ENCODE data around the gene AGK. TPM values are rescaled to one million over a fixed set of nuclear protein-coding genes. Genes with fewer than 3 reads are reported as not detected.
"Not testable (repeated sequence)": the region's sequence is repeated elsewhere in the genome, so short reads cannot be mapped to it uniquely, and the experiment has no call there.

Gene AGK
- total RNA-seq, 2 experiments from 2014 or later: 35.8 to 37.9 TPM

DNA sequence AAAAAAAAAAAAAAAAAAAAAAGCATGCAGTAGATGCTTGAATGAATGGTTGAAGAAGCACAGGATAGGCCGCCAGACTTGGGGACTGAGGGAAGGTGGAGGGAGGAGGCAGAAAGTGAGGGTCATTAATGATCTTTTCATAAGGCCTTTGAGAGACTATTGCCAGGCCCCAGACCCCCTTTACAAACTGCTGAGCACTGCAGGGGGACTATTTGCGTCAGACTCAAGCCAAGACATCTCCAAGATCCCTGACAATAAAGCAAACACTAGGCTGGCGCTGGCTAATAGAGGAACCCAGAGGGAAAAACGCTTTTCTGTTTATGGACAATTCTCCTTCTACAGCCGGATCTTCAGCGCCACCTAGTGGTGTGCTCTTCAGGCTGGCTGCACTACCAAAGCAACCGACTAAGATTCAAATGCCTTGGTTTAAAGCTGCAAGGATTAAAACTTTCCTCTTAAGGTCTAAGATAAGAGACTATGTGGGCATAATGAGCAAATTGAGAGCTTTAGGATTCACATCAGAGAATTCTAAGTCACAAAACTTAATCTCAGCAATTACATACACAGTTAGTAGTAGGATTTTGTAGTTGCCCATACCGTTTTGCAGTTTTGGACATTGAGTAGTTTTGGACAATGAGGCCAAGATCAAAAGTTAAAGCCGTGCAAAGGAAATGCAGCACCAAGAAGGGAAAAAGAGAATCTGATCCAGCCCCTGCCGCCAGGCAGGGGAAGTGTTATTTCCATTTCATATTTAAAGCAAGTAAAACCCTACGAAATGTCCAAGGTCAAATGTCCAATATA lies 17.9 kb upstream of the AGK start:
- Mint-ChIP-seq H3K4me3 (no peak overlapping the region), H3K36me3 (ENCODE audit: low read depth) (no peaks in the 10 kb centered on the region), H3K4me1 (ENCODE audit: low read depth) (peaks cover 2% of the 10 kb centered on the region), H3K27ac (no peak overlapping the region), H3K9me3 (no peaks in the 10 kb centered on the region), H3K27me3 (ENCODE audit: low read depth) (peaks cover 35% of the 10 kb centered on the region)
- intact Hi-C loops (cut with micrococcal nuclease): loop anchor here (1.0 to 5.0 kb wide), 4 partner anchors 463 to 1015 kb away; partner anchors contain the start of gene MRPS33
- CTCF ChIA-PET: interaction anchor here (0.6 to 2.3 kb wide), 18 partner anchors 8 to 517 kb away, joined by 3 to 12 read pairs (median 4); no protein-coding TSS in a partner anchor
- peak; percentile 76 for DNase-seq

- Mint-ChIP-seq H3K4me3 (no peak overlapping the region), H3K4me1 (ENCODE audit: low read depth) (peaks cover 2% of the 10 kb centered on the region), H3K9me3 (no peaks in the 10 kb centered on the region), H3K27ac (no peak overlapping the region), H3K27me3 (ENCODE audit: low read depth) (peaks cover 29% of the 10 kb centered on the region), H3K36me3 (ENCODE audit: low read depth) (no peaks in the 10 kb centered on the region)
- CTCF ChIA-PET: interaction anchor here (0.7 to 1.0 kb wide), 3 partner anchors 17 to 251 kb away, joined by 3 read pairs; no protein-coding TSS in a partner anchor
- intact Hi-C loops (cut with micrococcal nuclease): loop anchor here (5.0 kb wide), 1 partner anchor 723 kb away; no protein-coding TSS in a partner anchor
- no peak for DNase-seq
Observed at GRCh38 chr7:141534757-141535737, 16.2 kb upstream of the AGK start.

DNA sequence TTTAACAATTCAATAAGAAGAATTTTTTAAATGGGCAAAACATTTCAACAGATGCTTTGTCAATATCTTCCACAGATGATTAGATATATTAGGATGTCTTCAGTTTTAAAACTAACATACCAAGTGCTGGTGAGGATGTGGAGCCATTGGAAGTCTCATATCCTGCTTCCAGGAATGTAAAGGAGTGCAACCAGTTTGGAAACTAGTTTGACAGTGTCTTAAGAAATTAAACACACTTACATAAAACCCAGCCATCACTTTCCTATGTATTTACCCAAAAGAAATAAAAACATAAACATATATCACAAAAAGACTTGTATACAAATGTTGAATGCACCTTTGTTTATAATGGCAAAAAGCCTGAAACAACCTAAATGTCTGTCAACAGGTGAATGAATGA lies 13.3 kb upstream of the AGK start:
- Mint-ChIP-seq H3K9me3 (no peaks in the 10 kb centered on the region), H3K27me3 (ENCODE audit: low read depth) (peaks cover 31% of the 10 kb centered on the region), H3K4me1 (ENCODE audit: low read depth) (peaks cover 2% of the 10 kb centered on the region), H3K36me3 (ENCODE audit: low read depth) (no peaks in the 10 kb centered on the region), H3K27ac (no peak overlapping the region), H3K4me3 (no peak overlapping the region)
- no peak for DNase-seq
- intact Hi-C loops (cut with micrococcal nuclease): no loop called here
- CTCF ChIA-PET: no interaction called here

GRCh38 chr7:141541375-141541774 lies 9.8 kb upstream of the AGK start:
- Mint-ChIP-seq H3K4me3 (no peak overlapping the region), H3K9me3 (no peaks in the 10 kb centered on the region), H3K27me3 (ENCODE audit: low read depth) (peaks cover 16% of the 10 kb centered on the region), H3K4me1 (ENCODE audit: low read depth) (no peaks in the 10 kb centered on the region), H3K27ac (no peak overlapping the region), H3K36me3 (ENCODE audit: low read depth) (no peaks in the 10 kb centered on the region)
- DNase-seq: no peak
- CTCF ChIA-PET: interaction anchor here (0.6 to 1.0 kb wide), 2 partner anchors 8 to 300 kb away, joined by 3 to 6 read pairs; no protein-coding TSS in a partner anchor
- intact Hi-C loops (cut with micrococcal nuclease): no loop called here

GRCh38 chr7:141544831-141545230 lies 6.4 kb upstream of the AGK start:
- no peaks in the 10 kb centered on the region for H3K9me3 Mint-ChIP-seq
- H3K27me3 Mint-ChIP-seq (ENCODE audit: low read depth): peaks cover 4% of the 10 kb centered on the region
- H3K36me3 Mint-ChIP-seq (ENCODE audit: low read depth): peaks cover 2% of the 10 kb centered on the region
- no peak overlapping the region for H3K27ac Mint-ChIP-seq
- no peaks in the 10 kb centered on the region for H3K4me1 Mint-ChIP-seq (ENCODE audit: low read depth)
- CTCF ChIA-PET: no interaction called here
- no peak for DNase-seq
- no peak overlapping the region for H3K4me3 Mint-ChIP-seq
- intact Hi-C loops (cut with micrococcal nuclease): no loop called here

DNA sequence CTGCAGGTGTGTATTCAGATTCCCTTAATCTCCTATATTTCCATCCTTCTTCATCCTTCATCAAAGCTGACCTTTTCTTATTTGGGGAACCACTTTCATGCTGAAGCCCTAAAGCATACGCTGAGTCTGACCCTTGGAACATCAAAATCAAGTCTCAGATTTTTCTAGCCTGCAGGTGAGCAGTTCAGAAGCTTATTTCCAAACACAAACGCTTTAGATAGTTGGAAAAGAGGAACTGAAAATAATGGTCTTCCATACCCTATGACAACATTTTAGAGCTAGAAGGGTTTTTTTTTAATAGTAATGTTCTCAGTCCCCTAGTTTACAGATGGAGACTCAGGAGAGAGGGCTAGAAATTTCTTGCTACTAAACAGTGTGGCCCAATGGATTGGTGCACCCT lies 1.6 kb upstream of the AGK start:
- H3K27ac Mint-ChIP-seq: no peak overlapping the region
- H3K27me3 Mint-ChIP-seq (ENCODE audit: low read depth): no peaks in the 10 kb centered on the region
- CTCF ChIA-PET: interaction anchor here (0.7 to 1.6 kb wide), 2 partner anchors 16 to 425 kb away, joined by 3 to 5 read pairs; no protein-coding TSS in a partner anchor
- DNase-seq: no peak
- peaks cover 26% of the 10 kb centered on the region for H3K4me1 Mint-ChIP-seq (ENCODE audit: low read depth)
- no peak overlapping the region for H3K4me3 Mint-ChIP-seq
- peaks cover 6% of the 10 kb centered on the region for H3K36me3 Mint-ChIP-seq (ENCODE audit: low read depth)
- H3K9me3 Mint-ChIP-seq: no peaks in the 10 kb centered on the region
- intact Hi-C loops (cut with micrococcal nuclease): no loop called here

- Mint-ChIP-seq H3K9me3 (no peaks in the 10 kb centered on the region), H3K27me3 (ENCODE audit: low read depth) (no peaks in the 10 kb centered on the region), H3K36me3 (ENCODE audit: low read depth) (peaks cover 14% of the 10 kb centered on the region), H3K4me1 (ENCODE audit: low read depth) (peaks cover 31% of the 10 kb centered on the region), H3K27ac (peak overlapping the region; percentile 85), H3K4me3 (peak overlapping the region; percentile 86)
- DNase-seq: no peak
- intact Hi-C loops (cut with micrococcal nuclease): loop anchor here (1.0 to 10.0 kb wide), 6 partner anchors 150 to 1254 kb away; partner anchors contain the start of genes MRPS33 and SSBP1
- CTCF ChIA-PET: interaction anchor here (0.7 to 1.6 kb wide), 4 partner anchors 17 to 424 kb away, joined by 3 to 5 read pairs (median 4); no protein-coding TSS in a partner anchor
Observed at GRCh38 chr7:141550386-141551093, 670 bp upstream of the AGK start.

DNA sequence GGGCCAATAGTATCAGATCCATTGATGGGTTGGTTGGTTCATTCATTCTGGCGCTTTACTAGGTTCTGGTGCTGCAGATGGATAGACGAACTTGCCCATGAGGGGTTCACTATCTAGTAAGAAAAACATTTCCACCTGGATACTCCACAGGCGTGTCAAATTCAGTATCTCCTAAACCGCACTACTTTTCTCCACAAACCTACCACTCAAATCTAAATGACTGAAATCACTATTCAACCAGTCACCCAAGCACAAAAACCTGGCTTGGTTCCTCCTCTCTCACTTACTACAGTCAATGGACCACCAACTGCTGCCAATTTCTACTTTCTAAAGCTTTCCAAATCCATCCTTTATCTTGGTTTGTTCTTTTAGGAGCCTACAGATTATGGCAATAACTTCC lies 572 bp downstream of the AGK start:
- no peak for DNase-seq
- peaks cover 39% of the 10 kb centered on the region for H3K4me1 Mint-ChIP-seq (ENCODE audit: low read depth)
- H3K4me3 Mint-ChIP-seq: peak overlapping the region; percentile 86
- intact Hi-C loops (cut with micrococcal nuclease): loop anchor here (1.0 to 10.0 kb wide), 6 partner anchors 149 to 1253 kb away; partner anchors contain the start of genes MRPS33 and SSBP1
- H3K9me3 Mint-ChIP-seq: no peaks in the 10 kb centered on the region
- H3K27ac Mint-ChIP-seq: peak overlapping the region; percentile 54
- CTCF ChIA-PET: interaction anchor here (0.6 to 1.1 kb wide), 2 partner anchors 17 to 20 kb away, joined by 3 read pairs; no protein-coding TSS in a partner anchor
- peaks cover 24% of the 10 kb centered on the region for H3K36me3 Mint-ChIP-seq (ENCODE audit: low read depth)
- no peaks in the 10 kb centered on the region for H3K27me3 Mint-ChIP-seq (ENCODE audit: low read depth)

- CTCF ChIA-PET: no interaction called here
Observed at GRCh38 chr7:141557360-141557759, 6.2 kb downstream of the AGK start.

DNA sequence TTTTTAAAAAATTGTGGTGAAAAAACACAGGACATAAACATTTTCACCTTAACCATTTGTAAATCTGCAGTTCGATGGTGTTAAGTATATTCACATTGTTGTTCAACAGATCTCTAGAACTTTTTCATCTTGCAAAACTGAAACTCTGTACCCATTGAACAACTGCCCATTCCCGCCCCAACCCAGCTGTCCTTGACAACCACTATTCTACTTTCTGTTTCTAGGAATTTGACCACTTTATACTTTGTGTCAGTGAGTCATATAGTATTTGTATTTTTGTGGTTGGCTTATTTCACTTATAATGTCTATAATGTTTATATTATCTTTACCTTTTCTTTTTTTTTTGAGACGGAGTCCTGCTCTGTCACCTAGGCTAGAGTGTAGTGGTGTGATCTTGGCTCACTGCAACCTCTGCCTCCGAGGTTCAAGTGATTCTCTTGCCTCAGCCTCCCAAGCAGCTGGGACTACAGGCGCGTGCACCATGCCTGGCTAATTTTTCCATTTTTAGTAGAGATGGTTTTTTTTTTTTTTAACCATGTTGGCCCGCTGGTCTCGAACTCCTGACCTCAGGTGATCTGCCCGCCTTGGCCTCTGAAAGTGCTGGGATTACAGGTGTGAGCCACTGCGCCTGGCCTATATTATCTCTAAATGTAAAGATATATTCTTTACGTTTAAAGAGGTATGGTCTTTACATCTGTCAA lies 6.8 kb downstream of the AGK start:
- H3K4me3 Mint-ChIP-seq; DNase-seq; H3K27me3 Mint-ChIP-seq (ENCODE audit: low read depth); H3K9me3 Mint-ChIP-seq; CTCF ChIA-PET: not testable (repeated sequence)
- peak overlapping the region; percentile 26 for H3K27ac Mint-ChIP-seq
- intact Hi-C loops (cut with micrococcal nuclease): loop anchor here (1.0 to 10.0 kb wide), 7 partner anchors 28 to 1247 kb away; partner anchors contain the start of genes BRAF and SSBP1
- peaks cover 63% of the 10 kb centered on the region for H3K36me3 Mint-ChIP-seq (ENCODE audit: low read depth)
- H3K4me1 Mint-ChIP-seq (ENCODE audit: low read depth): peaks cover 63% of the 10 kb centered on the region

More at GRCh38 chr7:141557360-141557759, 6.2 kb downstream of the AGK start:
- Mint-ChIP-seq H3K4me1 (ENCODE audit: low read depth) (peaks cover 64% of the 10 kb centered on the region), H3K4me3 (no peak overlapping the region), H3K27ac (no peak overlapping the region), H3K36me3 (ENCODE audit: low read depth) (peaks cover 58% of the 10 kb centered on the region), H3K27me3 (ENCODE audit: low read depth) (no peaks in the 10 kb centered on the region), H3K9me3 (peaks cover 5% of the 10 kb centered on the region)
- intact Hi-C loops (cut with micrococcal nuclease): loop anchor here (10.0 kb wide), 3 partner anchors 833 to 1247 kb away; no protein-coding TSS in a partner anchor
- no peak for DNase-seq
